T1000 (cell line): ENCODE data around the gene GPS1.
"Not testable (repeated sequence)": the region's sequence is repeated elsewhere in the genome, so short reads cannot be mapped to it uniquely, and the experiment has no call there.

Source experiments
- DNase-seq: peaks from one replicate; lab custom pipeline; 2025; ENCODE audit warnings: mixed read lengths; lab: John Stamatoyannopoulos, UW

The GPS1 gene

DNA sequence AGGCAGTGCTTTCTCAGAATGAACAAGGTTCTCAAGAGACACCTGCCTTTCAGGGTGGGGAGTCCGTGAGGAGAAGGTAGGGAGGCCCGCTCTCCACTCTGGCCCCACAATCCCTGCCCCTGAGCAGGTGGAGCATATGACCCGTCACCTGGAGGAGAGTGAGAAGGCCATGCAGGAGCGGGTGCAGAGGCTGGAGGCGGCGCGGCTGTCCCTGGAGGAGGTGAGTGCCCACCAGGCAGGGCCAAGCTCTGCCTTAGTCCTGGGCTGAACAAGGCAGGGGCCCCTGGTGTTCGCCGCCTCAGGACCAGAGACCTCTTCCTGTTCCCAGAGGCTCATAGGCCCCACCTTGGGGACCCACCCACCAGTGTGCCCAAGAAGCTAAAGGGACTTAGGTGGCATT is 22.7 kb upstream of the GPS1 start:
- no peak for DNase-seq

DNA sequence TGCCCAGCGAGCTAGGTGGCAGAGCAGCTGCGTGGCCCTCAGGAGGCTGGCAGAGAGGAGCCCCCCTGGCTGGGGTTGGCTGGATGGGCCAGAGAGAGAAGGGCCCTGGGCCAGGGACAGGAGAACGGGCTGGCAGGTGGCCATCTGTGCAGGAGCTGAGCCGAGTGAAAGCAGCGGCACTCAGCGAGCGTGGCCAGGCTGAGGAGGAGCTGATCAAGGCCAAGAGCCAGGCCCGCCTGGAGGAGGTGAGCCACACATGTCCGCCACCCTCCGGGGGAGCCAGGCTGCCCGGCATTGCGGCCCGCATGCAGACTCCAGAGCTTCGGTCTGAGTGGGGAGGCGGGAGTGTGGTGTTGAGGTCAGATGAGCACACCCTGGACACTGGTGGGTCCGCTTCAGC is 22.3 kb upstream of the GPS1 start:
- no peak for DNase-seq

DNA sequence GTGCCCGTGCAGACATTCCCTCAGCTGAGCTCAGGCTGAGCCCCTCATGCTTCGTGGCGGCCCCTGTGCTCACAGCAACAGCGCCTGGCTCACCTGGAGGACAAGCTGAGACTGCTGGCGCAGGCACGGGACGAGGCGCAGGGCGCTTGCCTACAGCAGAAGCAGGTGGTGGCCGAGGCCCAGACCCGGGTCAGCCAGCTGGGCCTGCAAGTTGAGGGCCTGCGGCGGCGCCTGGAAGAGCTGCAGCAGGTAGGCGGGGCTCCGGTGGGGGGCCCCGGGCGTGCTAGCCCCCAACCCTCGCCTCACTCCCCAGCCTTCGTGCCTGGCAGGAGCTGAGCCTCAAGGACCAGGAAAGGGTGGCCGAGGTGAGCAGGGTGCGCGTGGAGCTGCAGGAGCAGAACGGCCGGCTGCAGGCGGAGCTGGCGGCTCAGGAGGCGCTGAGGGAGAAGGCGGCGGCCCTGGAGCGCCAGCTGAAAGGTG is 21.7 kb upstream of the GPS1 start:
- no peak for DNase-seq

DNA sequence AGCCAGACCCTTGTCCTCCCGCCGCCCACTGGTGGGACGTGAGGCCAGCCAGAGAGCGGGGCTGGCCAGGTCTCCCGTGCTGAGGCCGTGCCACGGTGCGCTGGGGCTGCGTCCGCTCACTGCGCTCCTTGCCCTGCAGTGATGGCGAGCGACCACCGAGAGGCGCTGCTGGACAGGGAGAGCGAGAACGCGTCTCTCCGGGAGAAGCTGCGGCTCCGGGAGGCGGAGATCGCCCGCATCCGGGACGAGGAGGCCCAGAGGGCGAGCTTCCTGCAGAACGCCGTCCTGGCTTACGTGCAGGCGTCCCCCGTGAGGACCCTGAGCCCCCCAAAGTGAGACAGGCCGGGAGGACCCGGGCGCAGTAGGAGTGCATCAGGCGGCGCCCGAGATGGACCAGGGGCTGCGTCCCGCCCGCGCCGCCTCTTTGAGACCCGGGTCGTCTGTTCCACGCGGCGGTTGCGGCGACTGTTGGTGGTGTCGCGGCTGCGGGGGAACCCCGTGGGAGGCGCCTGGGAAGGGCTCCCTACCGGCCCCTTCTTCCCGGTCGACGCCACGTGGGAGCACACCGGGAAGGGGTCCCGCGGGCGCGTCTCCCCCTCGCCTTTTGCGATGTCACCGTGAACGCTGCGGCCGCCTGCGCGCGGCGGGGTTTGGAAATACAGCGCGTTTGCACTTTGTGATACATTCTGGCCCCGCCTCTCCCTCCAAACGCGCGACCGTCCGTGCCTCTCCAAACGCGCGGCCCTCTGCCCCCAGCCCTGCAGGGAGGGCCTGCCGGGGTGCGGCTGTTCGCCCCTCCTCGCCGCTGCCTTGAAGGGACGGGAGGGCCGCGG is 21.0 kb upstream of the GPS1 start:
- DNase-seq = peak; percentile 80

DNA sequence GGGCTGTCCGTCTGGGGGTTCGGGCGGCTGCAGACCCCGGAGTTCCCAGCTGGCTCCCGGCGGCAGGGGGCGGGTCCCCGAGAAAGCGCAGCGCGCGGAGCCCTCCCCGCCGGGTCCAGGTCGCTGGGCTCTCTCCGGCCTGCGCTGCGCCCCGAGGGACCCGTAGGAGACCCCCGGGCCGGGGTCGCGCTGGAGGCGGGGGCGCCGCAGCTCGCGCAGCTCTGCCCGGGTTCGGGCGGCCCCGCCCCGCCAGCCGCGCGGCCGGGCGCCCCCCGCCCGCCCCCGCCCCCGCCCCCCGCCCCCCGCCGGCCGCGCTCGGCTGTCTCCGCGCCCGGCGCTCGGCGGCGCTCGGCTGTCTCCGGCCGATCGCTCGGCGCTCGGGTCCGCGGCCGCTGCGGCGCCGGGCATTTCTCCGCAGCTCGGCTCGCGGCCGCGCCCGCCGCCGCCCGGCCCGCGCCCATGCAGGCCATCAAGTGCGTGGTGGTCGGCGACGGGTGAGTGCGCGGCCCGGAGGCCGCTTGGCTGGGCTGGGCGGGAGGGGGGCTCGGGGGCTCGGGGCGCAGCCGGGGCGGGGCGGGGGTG is 20.3 kb upstream of the GPS1 start, which contains the start of gene RAC3:
Gene RAC3 (plus strand): TSS at position 376 of the 582 bp plus-strand sequence. CDS start 84 bp downstream, at position 460.
- DNase-seq = no peak

DNA sequence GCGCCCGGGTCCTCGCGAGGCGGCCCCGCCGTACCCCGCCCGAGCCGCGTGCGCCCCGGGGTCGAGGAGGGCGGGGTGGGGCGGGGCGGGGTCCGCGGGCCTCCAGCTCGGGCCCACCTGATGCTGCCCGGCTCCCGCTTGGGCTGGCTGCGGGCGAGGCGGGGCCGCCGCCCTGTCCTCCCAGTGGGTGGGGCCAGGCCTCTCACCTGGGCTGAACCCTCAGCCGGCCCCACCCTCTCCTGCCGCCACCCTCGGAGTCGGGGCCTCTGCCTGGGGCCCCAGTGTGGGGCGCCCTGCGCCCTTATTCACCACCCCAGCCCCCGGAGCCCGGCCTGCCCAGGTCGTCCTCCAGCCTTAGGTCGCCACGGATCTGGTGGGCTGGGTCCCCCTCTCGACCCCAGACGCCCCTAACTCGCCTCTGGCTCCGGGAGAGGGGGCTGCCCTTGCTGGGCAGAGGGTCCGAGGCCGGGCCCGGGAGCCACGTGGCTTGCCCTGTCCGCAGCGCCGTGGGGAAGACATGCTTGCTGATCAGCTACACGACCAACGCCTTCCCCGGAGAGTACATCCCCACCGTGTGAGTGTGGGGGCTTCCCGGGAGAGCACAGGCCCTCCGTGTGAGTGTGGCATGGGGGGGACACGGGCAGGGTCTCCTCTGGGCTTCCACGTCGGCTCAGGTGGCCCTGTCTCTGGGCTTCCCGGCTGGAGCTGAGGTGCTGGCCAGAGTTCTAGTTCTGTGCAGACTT is 19.6 kb upstream of the GPS1 start:
- no peak for DNase-seq

DNA sequence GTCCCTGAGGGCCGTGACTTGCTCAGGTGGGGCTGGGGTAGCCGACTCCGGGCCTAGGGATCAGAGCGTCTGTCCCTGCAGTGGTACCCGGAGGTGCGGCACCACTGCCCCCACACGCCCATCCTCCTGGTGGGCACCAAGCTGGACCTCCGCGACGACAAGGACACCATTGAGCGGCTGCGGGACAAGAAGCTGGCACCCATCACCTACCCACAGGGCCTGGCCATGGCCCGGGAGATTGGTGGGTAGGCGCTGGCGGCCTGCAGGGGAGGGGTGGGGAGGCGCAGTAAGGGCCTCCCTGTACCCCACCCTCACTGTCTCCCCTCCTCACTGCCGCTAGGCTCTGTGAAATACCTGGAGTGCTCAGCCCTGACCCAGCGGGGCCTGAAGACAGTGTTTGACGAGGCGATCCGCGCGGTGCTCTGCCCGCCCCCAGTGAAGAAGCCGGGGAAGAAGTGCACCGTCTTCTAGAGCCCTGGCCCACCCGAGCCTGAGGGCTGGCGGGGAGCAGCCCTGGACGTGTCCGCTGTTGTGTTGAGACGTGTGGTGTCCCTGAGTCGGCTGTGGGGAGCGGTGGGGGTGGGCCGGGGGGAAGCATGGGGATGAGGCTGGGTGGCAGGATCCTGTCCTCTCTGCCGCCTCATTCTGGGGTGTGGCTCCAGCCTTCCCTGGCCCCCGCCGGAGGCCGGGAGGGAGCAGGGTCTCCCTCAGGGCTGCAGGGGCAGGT is 18.2 kb upstream of the GPS1 start:
- DNase-seq = no peak

DNA sequence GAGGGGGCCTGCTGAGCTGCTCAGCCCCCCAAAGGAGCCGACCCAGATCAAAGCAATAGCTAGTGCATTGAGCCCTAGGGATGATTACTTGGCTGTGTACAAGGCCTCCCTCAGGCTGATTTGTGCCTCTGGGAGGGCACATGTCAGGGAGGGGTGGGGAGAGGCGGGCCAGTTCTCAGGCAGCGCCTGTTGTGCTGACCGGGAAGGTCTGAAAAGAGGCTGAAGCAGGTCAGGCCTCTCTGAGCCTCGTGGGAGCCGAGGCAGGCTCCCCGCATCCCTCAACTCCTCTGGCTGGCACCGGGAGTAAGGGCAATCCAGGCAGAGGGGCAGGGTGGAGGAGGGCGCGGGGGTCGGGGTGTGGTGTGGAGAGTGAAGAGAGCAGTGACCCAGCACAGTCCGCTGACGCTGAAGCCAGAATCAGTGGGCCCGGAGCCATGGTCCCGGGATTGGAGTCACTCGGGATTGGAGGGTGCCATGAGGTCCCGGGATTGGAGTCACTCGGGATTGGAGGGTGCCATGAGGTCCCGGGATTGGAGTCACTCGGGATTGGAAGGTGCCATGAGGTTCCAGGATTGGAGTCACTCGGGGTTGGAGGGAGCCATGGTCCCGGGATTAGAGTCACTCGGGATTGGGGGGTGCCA is 17.2 kb upstream of the GPS1 start:
- DNase-seq = no peak

DNA sequence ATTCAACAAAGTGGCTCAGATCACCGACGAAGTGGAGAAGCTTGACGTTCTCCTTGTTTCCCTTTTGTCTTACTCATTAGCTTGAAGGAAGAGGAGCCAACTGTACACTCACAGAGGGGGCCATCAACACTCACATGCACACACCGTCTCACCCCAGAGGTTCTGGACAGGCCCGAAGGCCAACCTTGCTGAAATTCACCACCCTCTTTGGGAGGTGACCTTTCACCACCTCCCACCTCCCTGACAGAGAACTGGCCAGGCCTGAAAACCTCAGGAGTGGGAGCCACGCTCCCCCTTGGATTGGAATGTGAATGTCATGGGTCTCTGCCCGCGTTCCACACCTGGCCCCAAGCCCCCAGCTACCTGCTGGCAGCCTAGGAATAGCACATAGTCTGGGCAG is 16.2 kb upstream of the GPS1 start:
- no peak for DNase-seq

DNA sequence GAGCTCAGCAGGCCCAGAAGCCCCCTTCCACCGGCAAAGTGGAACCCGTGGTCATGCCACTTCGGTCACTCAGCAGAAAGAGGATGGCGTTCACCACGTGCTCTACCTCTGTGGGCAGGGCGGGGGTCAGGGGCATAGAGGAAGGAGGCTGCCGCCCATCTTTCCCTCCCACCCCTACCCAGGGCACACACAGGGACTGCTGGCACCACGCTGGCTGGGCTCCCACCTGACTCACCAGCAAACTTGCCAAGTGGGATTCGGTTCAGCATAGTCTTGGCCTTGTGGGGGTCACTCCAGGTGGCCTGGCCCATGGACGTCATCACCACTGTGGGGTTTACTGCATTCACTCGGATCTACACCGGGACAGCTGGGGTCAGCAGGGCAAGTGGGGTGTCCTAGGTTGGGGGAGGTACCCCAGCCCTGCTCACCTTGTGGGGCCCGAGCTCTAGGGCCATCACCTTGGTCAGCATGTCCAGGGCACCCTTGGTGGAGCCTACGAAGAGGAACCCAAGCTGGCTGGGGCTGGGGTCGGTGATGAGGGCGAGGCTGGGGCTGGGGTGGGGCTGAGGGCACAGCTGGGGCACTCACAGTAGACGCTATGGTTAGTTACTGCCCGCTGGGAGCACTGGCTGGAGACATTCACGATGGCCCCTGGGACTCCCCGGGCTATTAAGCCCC is 15.6 kb upstream of the GPS1 start:
- DNase-seq = no peak

DNA sequence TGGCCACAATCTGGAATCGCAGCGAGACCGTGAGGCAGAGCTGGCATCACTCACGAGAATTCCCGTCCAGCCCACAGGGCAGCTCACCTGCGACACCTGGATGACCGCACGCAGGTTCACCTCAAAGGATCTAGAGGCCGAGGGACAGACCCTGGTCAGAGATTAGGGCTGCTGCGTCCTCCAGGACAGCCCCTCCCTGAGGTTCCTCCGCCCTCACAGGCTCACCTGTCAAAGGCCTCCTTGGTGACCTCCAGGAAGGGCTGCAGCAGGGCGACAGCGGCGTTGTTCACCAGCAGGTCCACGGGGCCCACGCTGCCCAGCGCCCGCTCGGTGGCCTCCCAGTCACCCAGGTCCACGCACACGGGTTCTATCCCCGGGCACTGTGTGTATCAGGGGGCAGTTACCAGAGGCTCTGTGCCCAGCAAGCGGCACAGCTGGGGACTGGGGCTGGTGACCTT is 15.0 kb upstream of the GPS1 start:
- DNase-seq = no peak

DNA sequence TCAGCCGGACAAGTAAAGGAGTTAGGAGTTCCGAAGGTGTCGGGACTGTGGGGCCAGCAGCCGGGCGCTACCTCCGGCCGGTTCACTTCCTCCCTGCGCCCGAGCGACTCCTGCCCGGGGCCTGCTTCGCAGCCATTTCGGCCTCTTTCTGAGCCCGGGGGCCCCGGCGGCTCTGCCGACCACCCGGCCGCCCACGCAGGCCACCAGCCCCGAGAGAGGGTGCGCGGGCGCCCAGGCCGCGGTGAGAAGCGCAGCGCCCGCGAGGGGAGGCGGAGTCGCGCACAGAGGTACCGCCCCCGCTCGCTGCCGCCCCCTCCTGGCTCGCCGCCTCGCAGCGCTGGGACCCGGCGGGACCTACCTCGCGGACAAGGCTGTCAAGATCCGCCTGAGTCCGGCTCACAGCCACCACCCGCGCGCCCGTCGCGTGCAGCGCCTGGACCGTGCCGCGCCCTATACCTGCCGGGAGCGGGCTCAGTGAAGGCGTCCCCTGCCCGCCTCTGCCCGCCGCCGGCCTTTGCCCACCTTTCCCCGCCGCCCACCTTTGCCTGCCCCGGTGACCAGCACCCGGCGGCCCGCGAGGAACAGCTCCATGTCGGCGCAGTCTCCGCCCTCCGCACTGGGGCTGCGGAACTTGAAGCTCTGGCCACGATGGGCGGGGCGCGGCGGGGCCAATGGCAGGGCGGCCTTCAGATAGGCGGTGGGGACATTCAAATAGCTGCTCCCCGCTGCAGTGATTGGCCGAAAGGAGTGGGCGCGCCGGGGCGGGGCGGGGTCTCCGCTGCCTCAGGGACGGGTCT is 14.4 kb upstream of the GPS1 start, which contains the start of gene DCXR:
Gene DCXR (minus strand): TSS at position 606 of the 797 bp plus-strand sequence. CDS start 15 bp downstream, at position 591.
- DNase-seq = peak; percentile 94

DNA sequence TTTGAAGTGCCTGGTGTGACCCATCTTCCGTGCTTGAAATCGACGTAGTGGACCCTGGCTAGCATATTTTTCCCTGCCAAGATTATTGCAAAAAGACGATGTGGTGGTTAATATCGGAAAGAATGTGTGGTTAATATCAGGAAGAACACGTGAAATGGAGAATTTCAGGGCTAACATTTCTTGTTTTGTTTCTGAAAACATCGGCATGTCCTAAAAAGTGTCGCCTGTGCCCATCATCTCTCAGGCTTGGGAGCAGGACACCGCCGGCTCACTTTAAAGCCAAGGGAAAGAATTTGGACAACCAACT is 13.9 kb upstream of the GPS1 start:
- DNase-seq = no peak

DNA sequence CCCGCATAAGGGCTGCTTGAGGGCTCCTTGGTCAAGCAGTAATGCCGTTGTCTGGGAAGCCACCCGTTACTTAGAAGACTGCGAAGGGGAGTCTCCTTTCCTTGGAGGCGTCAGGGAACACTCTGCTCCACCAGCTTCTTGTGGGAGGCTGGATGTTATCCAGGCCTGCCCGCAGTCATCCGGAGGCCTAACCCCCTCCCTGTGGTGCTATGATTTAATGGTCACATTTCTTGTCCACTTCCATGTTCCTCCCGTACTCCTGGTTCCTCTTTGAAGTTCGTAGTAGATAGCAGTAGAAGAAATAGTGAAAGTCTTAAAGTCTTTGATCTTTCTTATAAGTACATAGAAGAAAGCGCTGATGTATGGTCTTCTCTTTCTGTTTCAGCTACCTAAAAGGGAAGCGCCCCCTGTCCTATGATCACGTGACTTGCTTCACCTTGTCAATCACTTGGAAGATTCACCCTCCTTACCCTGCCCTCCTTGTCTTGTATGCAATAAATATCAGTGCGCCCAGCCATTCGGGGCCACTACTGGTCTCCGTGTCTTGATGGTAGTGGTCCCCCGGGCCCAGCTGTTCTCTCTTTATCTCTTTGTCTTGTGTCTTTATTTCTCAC is 12.8 kb upstream of the GPS1 start:
- not testable (repeated sequence) for DNase-seq

DNA sequence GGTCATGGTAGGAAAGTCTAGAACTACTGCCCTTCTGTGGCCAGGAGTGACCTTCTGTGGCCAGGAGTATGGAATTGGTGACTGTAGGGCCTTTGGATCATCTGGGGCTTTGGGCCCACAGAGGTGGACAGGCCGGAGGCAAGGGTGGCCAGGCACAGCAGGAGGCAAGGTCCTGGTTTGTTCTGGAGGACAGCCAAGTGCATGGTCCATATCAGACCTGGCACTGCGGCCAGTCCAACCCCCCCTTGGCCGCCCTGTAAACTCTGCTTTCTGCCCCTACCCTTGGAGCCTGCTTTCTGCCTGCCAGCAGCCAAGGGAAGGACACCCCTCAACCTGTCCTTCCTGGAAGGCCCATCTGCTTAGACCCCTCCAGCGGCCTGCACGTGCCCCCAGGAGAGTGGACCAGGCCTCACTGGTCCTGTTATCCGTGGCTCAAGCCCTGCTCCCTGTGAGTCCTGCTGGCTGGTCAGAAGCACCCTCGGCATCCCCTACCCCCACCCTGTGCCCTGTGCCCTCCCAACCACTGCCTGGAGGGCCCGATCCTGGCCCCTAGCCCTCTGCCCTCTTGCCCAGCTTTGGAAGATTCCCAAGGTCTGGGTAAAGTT is 11.9 kb upstream of the GPS1 start:
- DNase-seq = no peak

DNA sequence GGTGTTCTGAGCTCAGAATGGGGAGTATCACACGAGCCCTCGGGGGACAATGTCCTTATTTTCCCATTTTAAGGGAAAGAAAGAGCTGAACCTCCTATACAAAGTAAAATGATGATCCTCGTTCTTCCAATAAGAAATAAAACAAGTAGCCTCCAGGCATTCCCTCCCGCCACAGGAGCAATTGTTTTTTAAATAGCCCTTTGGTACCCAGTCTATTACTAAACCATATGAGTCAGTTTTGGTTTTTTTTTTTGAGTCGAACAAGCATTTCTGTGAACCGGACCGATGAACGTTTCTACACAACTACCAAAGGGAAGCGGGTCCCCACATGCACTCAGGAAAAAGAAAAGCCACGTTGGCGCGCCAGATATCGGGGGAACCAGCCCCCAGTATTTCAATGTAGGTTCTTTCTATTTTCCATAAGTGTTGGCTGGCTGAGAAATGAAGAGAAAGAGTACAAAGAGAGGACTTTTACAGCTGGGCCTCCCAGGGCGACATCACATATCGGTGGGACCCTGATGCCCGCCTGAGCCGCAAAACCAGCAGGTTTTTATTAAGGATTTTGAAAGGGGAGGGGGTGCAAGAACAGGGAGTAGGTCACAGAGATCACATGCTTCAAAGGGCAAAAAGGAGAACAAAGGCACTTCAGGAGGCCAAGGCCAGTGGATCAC is 10.4 kb upstream of the GPS1 start:
- peak; percentile 23 for DNase-seq

DNA sequence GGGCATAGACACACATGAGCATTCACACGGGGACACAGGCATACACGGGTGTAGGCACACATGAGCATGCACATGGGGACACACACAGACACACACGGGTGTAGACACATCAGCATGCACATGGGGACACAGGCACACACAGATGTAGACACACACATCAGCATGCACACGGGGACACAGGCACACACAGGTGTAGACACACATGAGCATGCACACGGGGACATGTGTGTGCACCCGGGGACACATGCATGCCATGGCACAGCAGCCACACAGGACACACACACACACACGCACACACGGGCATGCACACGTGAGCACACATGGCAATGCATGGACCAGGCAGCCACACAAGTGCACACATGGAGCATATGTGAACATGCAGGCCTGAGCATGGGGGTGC is 9.0 kb upstream of the GPS1 start:
- no peak for DNase-seq

DNA sequence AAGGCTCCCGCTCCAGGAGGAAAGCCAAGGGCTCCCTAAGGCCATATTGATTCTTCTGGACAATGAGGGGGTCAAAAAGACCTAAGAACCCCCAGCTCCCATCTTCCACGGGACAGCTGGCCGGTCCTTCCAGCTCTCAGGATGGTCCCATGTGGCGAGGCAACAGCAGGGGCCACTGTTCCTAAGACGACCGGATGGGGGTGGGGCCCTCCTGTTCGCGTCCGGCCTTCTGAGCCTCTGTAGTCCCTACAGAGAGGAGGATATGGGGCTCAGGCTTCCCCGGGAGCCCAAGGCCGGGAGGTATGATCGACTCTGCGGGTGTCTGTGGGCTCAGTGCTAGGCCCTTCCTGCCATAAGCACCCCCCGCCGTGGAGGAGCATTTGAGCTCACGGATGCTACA is 8.2 kb upstream of the GPS1 start:
- DNase-seq = no peak
